T-helper 2 cell treated with Interferon-gamma antibody and Interleukin-4, amounts not matched to agents 100 ng/mL and 5 ng/mL, for 36 hours (primary cell): Measurements from ENCODE around the gene FKBP1A. TPM values are rescaled to one million over a fixed set of nuclear protein-coding genes. Genes with fewer than 3 reads are reported as not detected.

Source experiments
- intact Hi-C: fragments of 100-400 bp; cut with micrococcal nuclease; formaldehyde crosslinking; loops from one replicate; pipeline ENCODE4 v1.15.1; 2023
- total RNA-seq: library from RNA; stranded (reverse); gene quantifications from 2 replicates; pipeline ENCODE4 v1.2.3, GENCODE V29; 2022

Gene FKBP1A
- 279 and 292 TPM in 2 replicates for total RNA-seq

- intact Hi-C loops, result loop anchor here (1.0 to 5.0 kb wide), 6 partner anchors 28 to 275 kb away; partner anchors contain the start of genes NSFL1C and PSMF1
Measured at GRCh38 chr20:1392693-1393506, at the start of gene FKBP1A. TSS of gene FKBP1A (minus strand) at chr20:1393054. CDS start at chr20:1392998, 56 bp downstream.

GRCh38 chr20:1442304-1442703 lies 49.5 kb upstream of the FKBP1A start:
- intact Hi-C loops, result no loop called here

- intact Hi-C loops, result no loop called here
Measured at GRCh38 chr20:1441133-1441532, 48.3 kb upstream of the FKBP1A start.

- intact Hi-C loops, result no loop called here
Measured at GRCh38 chr20:1440024-1440423, 47.2 kb upstream of the FKBP1A start.

- intact Hi-C loops, result no loop called here
Measured at GRCh38 chr20:1438361-1438760, 45.5 kb upstream of the FKBP1A start.

- intact Hi-C loops, result loop anchor here (1.0 to 2.0 kb wide), 4 partner anchors 66 to 211 kb away; partner anchors contain the start of gene RAD21L1
Measured at GRCh38 chr20:1437235-1437904, 44.5 kb upstream of the FKBP1A start.

- intact Hi-C loops, result loop anchor here (2.0 kb wide), 1 partner anchor 209 kb away; the partner anchor contains the start of gene RAD21L1
Measured at GRCh38 chr20:1436263-1436662, 43.4 kb upstream of the FKBP1A start.

- intact Hi-C loops, result loop anchor here (1.0 kb wide), 3 partner anchors 31 to 110 kb away; partner anchors contain the start of genes FKBP1A and NSFL1C
Measured at GRCh38 chr20:1435337-1435699, 42.5 kb upstream of the FKBP1A start.

- intact Hi-C loops, result loop anchor here (1.0 kb wide), 3 partner anchors 32 to 109 kb away; partner anchors contain the start of genes FKBP1A and NSFL1C
Measured at GRCh38 chr20:1434571-1435336, 41.9 kb upstream of the FKBP1A start.

- intact Hi-C loops, result no loop called here
Measured at GRCh38 chr20:1431158-1431557, 38.3 kb upstream of the FKBP1A start.

GRCh38 chr20:1430004-1430451 lies 37.2 kb upstream of the FKBP1A start:
- intact Hi-C loops, result no loop called here

- intact Hi-C loops, result no loop called here
Measured at GRCh38 chr20:1429143-1429728, 36.4 kb upstream of the FKBP1A start.

GRCh38 chr20:1427457-1428054 lies 34.7 kb upstream of the FKBP1A start:
- intact Hi-C loops, result no loop called here

GRCh38 chr20:1426231-1426849 lies 33.5 kb upstream of the FKBP1A start:
- intact Hi-C loops, result no loop called here

- intact Hi-C loops, result no loop called here
Measured at GRCh38 chr20:1424336-1424735, 31.5 kb upstream of the FKBP1A start.

- intact Hi-C loops, result no loop called here
Measured at GRCh38 chr20:1423625-1424106, 30.8 kb upstream of the FKBP1A start.

- intact Hi-C loops, result no loop called here
Measured at GRCh38 chr20:1423206-1423605, 30.4 kb upstream of the FKBP1A start.

GRCh38 chr20:1422753-1423152 lies 29.9 kb upstream of the FKBP1A start:
- intact Hi-C loops, result no loop called here

GRCh38 chr20:1420066-1420465 lies 27.2 kb upstream of the FKBP1A start:
- intact Hi-C loops, result no loop called here

- intact Hi-C loops, result no loop called here
Measured at GRCh38 chr20:1418350-1418749, 25.5 kb upstream of the FKBP1A start.
